ENCODE results near the gene ZNF184.

ZNF184 gene

DNA sequence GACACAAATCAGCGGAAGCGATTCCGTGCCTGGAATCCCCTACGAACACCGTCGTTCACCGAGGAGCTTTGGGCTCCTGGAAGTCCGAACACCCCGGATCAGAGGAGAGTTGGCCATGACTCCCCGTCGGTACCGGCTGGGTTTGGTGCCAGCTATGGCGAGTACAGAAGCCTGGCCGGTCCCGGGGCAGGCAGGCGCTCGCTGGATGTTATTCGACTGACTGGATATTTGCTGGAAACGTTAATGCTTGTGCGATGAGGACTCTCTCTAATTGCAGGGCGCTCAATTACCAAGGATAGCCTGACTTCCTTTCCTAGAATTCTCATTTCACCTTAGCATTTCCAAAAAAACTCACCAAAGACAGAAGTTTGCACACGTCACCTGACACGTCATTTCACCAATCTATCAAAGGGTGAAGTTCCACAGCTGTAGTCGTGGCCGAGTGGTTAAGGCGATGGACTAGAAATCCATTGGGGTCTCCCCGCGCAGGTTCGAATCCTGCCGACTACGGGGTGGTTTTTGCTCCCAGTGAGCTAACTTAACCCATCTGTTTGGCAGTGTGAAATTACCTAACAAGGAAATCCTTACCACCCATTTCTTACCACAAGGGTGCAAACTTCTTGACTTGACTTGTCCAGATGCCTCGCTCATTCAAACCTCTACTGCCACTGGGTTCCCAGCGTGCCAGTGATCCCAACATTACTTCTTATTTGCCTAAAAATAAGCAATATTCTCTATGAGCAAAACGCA lies 22.7 kb upstream of the ZNF184 start:
- Histone ChIP-seq H3K36me3 (ENCODE audit: insufficient read depth) (no peaks in the 10 kb centered on the region), H3K9ac (no peak overlapping the region), H3K4me2 (no peak overlapping the region), H2AFZ (ENCODE audit: low read depth) (no peak overlapping the region), H3K27me3 (ENCODE audit: insufficient read depth, low read depth) (no peaks in the 10 kb centered on the region), H4K20me1 (ENCODE audit: insufficient read depth) (no peaks in the 10 kb centered on the region), H3K4me3 (IDR thresholded peaks at IDR 0.05; ENCODE audit: insufficient read depth, low read depth, low read length) (no peak overlapping the region), H3K27ac (no peak overlapping the region), H3K4me1 (ENCODE audit: low read depth, poor library complexity, severe bottlenecking) (no peaks in the 10 kb centered on the region), H3K79me2 (ENCODE audit: insufficient read depth, low read depth) (no peaks in the 10 kb centered on the region)
- TF ChIP-seq, protein P1, sequence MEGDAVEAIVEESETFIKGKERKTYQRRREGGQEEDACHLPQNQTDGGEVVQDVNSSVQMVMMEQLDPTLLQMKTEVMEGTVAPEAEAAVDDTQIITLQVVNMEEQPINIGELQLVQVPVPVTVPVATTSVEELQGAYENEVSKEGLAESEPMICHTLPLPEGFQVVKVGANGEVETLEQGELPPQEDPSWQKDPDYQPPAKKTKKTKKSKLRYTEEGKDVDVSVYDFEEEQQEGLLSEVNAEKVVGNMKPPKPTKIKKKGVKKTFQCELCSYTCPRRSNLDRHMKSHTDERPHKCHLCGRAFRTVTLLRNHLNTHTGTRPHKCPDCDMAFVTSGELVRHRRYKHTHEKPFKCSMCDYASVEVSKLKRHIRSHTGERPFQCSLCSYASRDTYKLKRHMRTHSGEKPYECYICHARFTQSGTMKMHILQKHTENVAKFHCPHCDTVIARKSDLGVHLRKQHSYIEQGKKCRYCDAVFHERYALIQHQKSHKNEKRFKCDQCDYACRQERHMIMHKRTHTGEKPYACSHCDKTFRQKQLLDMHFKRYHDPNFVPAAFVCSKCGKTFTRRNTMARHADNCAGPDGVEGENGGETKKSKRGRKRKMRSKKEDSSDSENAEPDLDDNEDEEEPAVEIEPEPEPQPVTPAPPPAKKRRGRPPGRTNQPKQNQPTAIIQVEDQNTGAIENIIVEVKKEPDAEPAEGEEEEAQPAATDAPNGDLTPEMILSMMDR (conservative IDR thresholded peaks at IDR 0.05; ENCODE audit: low read depth, low read length) = no peak

DNA sequence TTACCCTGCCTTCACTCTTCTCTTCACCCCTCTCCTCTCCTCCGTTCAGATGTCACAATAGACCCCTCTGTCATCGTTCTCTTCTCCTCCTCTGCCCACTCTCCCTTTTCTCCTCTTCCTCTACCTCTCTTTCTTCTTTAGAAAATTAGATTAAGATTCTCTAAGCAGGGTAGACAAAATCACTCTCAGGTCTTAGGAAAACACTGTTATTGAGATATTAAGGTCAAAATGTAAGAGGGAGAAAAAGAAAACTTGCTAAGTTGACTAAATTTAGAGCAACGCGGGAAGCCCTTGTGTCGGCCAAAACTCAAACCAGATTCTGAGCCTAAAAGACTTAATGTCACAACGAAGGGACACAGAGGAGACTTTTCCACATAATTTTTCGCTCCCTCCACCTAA lies 22.1 kb upstream of the ZNF184 start:
- Histone ChIP-seq H3K36me3 (ENCODE audit: insufficient read depth) (no peaks in the 10 kb centered on the region), H3K4me2 (no peak overlapping the region), H3K27me3 (ENCODE audit: insufficient read depth, low read depth) (no peaks in the 10 kb centered on the region), H3K9ac (no peak overlapping the region), H2AFZ (ENCODE audit: low read depth) (no peak overlapping the region), H3K4me1 (ENCODE audit: low read depth, poor library complexity, severe bottlenecking) (no peaks in the 10 kb centered on the region), H4K20me1 (ENCODE audit: insufficient read depth) (no peaks in the 10 kb centered on the region), H3K79me2 (ENCODE audit: insufficient read depth, low read depth) (no peaks in the 10 kb centered on the region), H3K27ac (no peak overlapping the region), H3K4me3 (IDR thresholded peaks at IDR 0.05; ENCODE audit: insufficient read depth, low read depth, low read length) (no peak overlapping the region)
- TF ChIP-seq, protein P1 (conservative IDR thresholded peaks at IDR 0.05; ENCODE audit: low read depth, low read length) = no peak

DNA sequence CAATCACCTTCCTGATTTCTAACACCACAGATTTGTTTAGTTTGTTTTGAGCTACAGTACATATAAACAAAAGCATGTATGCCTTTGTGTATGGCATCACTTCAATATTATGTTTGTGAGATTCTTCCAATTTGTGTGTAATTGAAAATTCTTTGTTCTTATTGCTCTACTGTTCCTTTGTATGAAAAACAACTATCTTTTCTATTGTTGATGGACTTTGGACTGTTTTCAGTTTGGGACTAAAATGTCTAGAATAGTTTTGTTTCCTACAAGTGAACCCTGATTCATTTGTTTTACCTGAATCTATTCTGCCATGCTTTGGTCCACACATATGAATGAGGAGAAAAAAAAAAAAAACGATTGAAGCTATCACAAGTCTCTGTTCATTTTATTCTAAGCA lies 21.2 kb upstream of the ZNF184 start:
- Histone ChIP-seq H3K79me2 (ENCODE audit: insufficient read depth, low read depth) (no peaks in the 10 kb centered on the region), H2AFZ (ENCODE audit: low read depth) (no peak overlapping the region), H3K4me1 (ENCODE audit: low read depth, poor library complexity, severe bottlenecking) (no peaks in the 10 kb centered on the region), H3K36me3 (ENCODE audit: insufficient read depth) (no peaks in the 10 kb centered on the region), H4K20me1 (ENCODE audit: insufficient read depth) (no peaks in the 10 kb centered on the region), H3K9ac (no peak overlapping the region), H3K4me2 (no peak overlapping the region), H3K27me3 (ENCODE audit: insufficient read depth, low read depth) (no peaks in the 10 kb centered on the region), H3K4me3 (IDR thresholded peaks at IDR 0.05; ENCODE audit: insufficient read depth, low read depth, low read length) (no peak overlapping the region), H3K27ac (no peak overlapping the region)
- TF ChIP-seq, protein P1 (conservative IDR thresholded peaks at IDR 0.05; ENCODE audit: low read depth, low read length) = no peak

DNA sequence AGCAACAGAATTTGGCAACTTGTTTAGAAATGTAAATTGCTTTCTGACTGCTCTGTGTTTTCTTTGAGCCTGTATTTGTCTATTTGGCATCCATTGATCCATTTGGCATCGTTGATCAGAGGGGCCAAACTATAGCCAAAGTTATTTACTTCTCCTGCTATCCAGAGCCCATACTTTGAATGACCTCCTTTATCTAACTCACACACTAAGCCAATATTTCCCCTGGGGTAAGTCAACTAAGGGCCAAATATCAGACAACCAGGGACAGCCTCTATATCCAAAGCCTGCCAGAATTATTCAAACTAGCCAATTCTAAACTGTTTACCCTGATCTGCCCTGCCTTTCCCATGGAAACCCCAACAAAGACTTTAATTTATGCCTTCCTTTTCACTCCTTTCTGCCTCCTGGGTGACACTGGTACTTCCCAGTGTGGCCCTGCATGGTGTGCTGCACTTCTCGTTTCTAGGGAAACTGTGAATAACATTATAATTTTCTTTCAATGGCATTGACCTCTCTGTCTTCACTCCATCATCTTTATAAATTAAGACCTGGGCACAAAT lies 19.8 kb upstream of the ZNF184 start:
- Histone ChIP-seq H3K36me3 (ENCODE audit: insufficient read depth) (no peaks in the 10 kb centered on the region), H3K79me2 (ENCODE audit: insufficient read depth, low read depth) (no peaks in the 10 kb centered on the region), H2AFZ (ENCODE audit: low read depth) (no peak overlapping the region), H3K27ac (no peak overlapping the region), H3K4me2 (no peak overlapping the region), H3K4me1 (ENCODE audit: low read depth, poor library complexity, severe bottlenecking) (no peaks in the 10 kb centered on the region), H4K20me1 (ENCODE audit: insufficient read depth) (no peaks in the 10 kb centered on the region), H3K9ac (no peak overlapping the region), H3K27me3 (ENCODE audit: insufficient read depth, low read depth) (no peaks in the 10 kb centered on the region), H3K4me3 (IDR thresholded peaks at IDR 0.05; ENCODE audit: insufficient read depth, low read depth, low read length) (no peak overlapping the region)
- TF ChIP-seq, protein P1 (conservative IDR thresholded peaks at IDR 0.05; ENCODE audit: low read depth, low read length) = no peak

Data from KMS-11 (cell line).